ENCODE results near the gene TMEM163. TPM values are rescaled to one million over a fixed set of nuclear protein-coding genes. Genes with fewer than 3 reads are reported as not detected.
A peak's percentile ranks its signal among the peaks of the same experiment; 100 is the strongest.

TMEM163 gene
- total and polyA plus RNA-seq, 8 donors, result 3.9 to 48.4 (median 14.0) TPM

GRCh38 chr2:134689315-134689714 lies 29.5 kb downstream of the TMEM163 start:
- no peak overlapping the region for H3K4me3 ChIP-seq
- no peaks in the 10 kb centered on the region for H3K9me3 ChIP-seq
- intact Hi-C loops (cut with DNase I), result no loop called here
- H3K36me3 ChIP-seq, result no peaks in the 10 kb centered on the region
- H3K27ac ChIP-seq, result no peak overlapping the region
- ATAC-seq (no peak), DNase-seq (no peak)
- TF ChIP-seq CTCF (IDR thresholded peaks at IDR 0.05), result no peak
- H3K4me1 ChIP-seq, result no peaks in the 10 kb centered on the region
- no peaks in the 10 kb centered on the region for H3K27me3 ChIP-seq

- Histone ChIP-seq H3K4me3 (no peak overlapping the region), H3K9me3 (no peaks in the 10 kb centered on the region), H3K27me3 (no peaks in the 10 kb centered on the region), H3K36me3 (no peaks in the 10 kb centered on the region), H3K4me1 (peaks cover 0 to 4% of the 10 kb centered on the region in 2 donors), H3K27ac (no peak overlapping the region)
- DNase-seq, result no peak
- no peak for TF ChIP-seq CTCF (IDR thresholded peaks at IDR 0.05)
- ATAC-seq, result no peak
- intact Hi-C loops (cut with DNase I), result no loop called here
These were observed 32.8 kb downstream of the TMEM163 start for GRCh38 chr2:134685967-134686366.

GRCh38 chr2:134683561-134684112 lies 35.2 kb downstream of the TMEM163 start:
- H3K9me3 ChIP-seq, result no peaks in the 10 kb centered on the region
- no peaks in the 10 kb centered on the region for H3K27me3 ChIP-seq
- no peak overlapping the region for H3K4me3 ChIP-seq
- intact Hi-C loops (cut with DNase I), result no loop called here
- no peaks in the 10 kb centered on the region for H3K36me3 ChIP-seq
- TF ChIP-seq CTCF (IDR thresholded peaks at IDR 0.05), result no peak
- ATAC-seq, result peak; percentile 70
- H3K27ac ChIP-seq, result peak overlapping the region; percentile 10 to 43
- no peak for DNase-seq
- peaks cover 4% of the 10 kb centered on the region in 2 donors for H3K4me1 ChIP-seq

GRCh38 chr2:134682726-134683125 lies 36.1 kb downstream of the TMEM163 start:
- Histone ChIP-seq H3K9me3 (no peaks in the 10 kb centered on the region), H3K4me3 (no peak overlapping the region), H3K4me1 (peaks cover 4 to 10% of the 10 kb centered on the region in 2 donors), H3K27me3 (no peaks in the 10 kb centered on the region), H3K36me3 (no peaks in the 10 kb centered on the region), H3K27ac (no peak overlapping the region)
- intact Hi-C loops (cut with DNase I), result no loop called here
- ATAC-seq (peak; percentile 23), DNase-seq (no peak)
- no peak for TF ChIP-seq CTCF (IDR thresholded peaks at IDR 0.05)

GRCh38 chr2:134681201-134681600 lies 37.6 kb downstream of the TMEM163 start:
- TF ChIP-seq CTCF (IDR thresholded peaks at IDR 0.05), result no peak
- intact Hi-C loops (cut with DNase I), result no loop called here
- H3K27ac ChIP-seq, result no peak overlapping the region
- H3K9me3 ChIP-seq, result no peaks in the 10 kb centered on the region
- no peaks in the 10 kb centered on the region for H3K27me3 ChIP-seq
- H3K4me1 ChIP-seq, result peaks cover 4 to 10% of the 10 kb centered on the region in 2 donors
- no peaks in the 10 kb centered on the region for H3K36me3 ChIP-seq
- no peak for DNase-seq
- no peak overlapping the region for H3K4me3 ChIP-seq
- no peak for ATAC-seq

Data from left lung (tissue), 10 donors.